CD14-positive monocyte (primary cell): ENCODE data around the gene SCFD1. TPM values are rescaled to one million over a fixed set of nuclear protein-coding genes. Genes with fewer than 3 reads are reported as not detected.

Source experiments
- DNase-seq, 3 donors: peaks; one replicate each; pipeline ENCODE4 v3.0.0-alpha.2; 2011 to 2022
- H2AFZ ChIP-seq: 2 replicates; pipeline ENCODE4 v1.6.0; 2012; ENCODE audit warnings: mild to moderate bottlenecking, low read depth, low read length, inconsistent platforms; ENCODE audit not compliant: insufficient read depth, poor library complexity, severe bottlenecking
- H3K27ac ChIP-seq, 2 donors: 1 replicate in 1 of 2; 2 replicates in 1 of 2; pipeline ENCODE4 v1.5.1; 2012 to 2013; ENCODE audit warnings: low read length in 2 of 2, control low read depth in 1 of 2, inconsistent platforms in 1 of 2, low read depth in 1 of 2, mild to moderate bottlenecking in 1 of 2
- H3K27me3 ChIP-seq, 2 donors: one replicate each; pipeline versions ENCODE4 v1.6.0 to v1.6.1; 2011 to 2013; ENCODE audit warnings: low read length in 2 of 2; ENCODE audit not compliant: control insufficient read depth in 2 of 2, insufficient read depth in 2 of 2
- H3K36me3 ChIP-seq, 2 donors: replicated peaks in 1 of 2; 1 replicate in 1 of 2; 2 replicates in 1 of 2; pipeline versions ENCODE4 v1.5.1 to v1.6.1; 2012 to 2013; ENCODE audit warnings: low read length in 2 of 2, control low read depth in 1 of 2, inconsistent platforms in 1 of 2, mild to moderate bottlenecking in 1 of 2; ENCODE audit not compliant: insufficient read depth in 2 of 2, control insufficient read depth in 1 of 2
- H3K4me1 ChIP-seq, 2 donors: 1 replicate in 1 of 2; 2 replicates in 1 of 2; pipeline versions ENCODE4 v1.5.1 to v1.6.1; 2012 to 2013; ENCODE audit warnings: low read length in 2 of 2, control low read depth in 1 of 2, inconsistent platforms in 1 of 2, mild to moderate bottlenecking in 1 of 2, moderate library complexity in 1 of 2; ENCODE audit not compliant: insufficient read depth in 2 of 2, control insufficient read depth in 1 of 2
- H3K4me2 ChIP-seq: replicated peaks from 2 replicates; pipeline ENCODE3; 2012; ENCODE audit warnings: low read length, moderate library complexity, mild to moderate bottlenecking; ENCODE audit not compliant: poor library complexity, severe bottlenecking; ENCODE audit errors: extremely low read depth
- H3K4me3 ChIP-seq, 3 experiments: fragments of 200-600 bp in 1 of 3; sonication (generic) in 1 of 3; replicated peaks in 1 of 3; 1 replicate in 2 of 3; 2 replicates in 1 of 3; pipeline ENCODE4 v1.5.1; 2011 to 2013; ENCODE audit warnings: low read length in 3 of 3, mild to moderate bottlenecking in 3 of 3, control low read depth in 2 of 3, low read depth in 2 of 3, inconsistent platforms in 1 of 3, moderate library complexity in 1 of 3
- H3K79me2 ChIP-seq: 2 replicates; pipeline ENCODE4 v1.6.0; 2012; ENCODE audit warnings: mild to moderate bottlenecking, control low read depth, inconsistent platforms, low read length, moderate library complexity; ENCODE audit not compliant: insufficient read depth
- H3K9ac ChIP-seq: 2 replicates; pipeline ENCODE4 v1.6.0; 2017; ENCODE audit warnings: low read length, mild to moderate bottlenecking; ENCODE audit not compliant: insufficient read depth, poor library complexity, severe bottlenecking
- H3K9me3 ChIP-seq, 2 donors: replicated peaks in 1 of 2; 1 replicate in 1 of 2; 2 replicates in 1 of 2; pipeline versions ENCODE4 v1.5.1 to v1.6.1; 2012 to 2013; ENCODE audit warnings: low read length in 2 of 2, control low read depth in 1 of 2; ENCODE audit not compliant: control insufficient read depth in 1 of 2, insufficient read depth in 1 of 2
- H4K20me1 ChIP-seq: 2 replicates; pipeline ENCODE4 v1.6.0; 2012; ENCODE audit warnings: mild to moderate bottlenecking, low read length, control low read depth, moderate library complexity; ENCODE audit not compliant: insufficient read depth
- H3K27ac Mint-ChIP-seq, 7 donors: one replicate each; pipeline ENCODE4 v1.8.0; 2020; ENCODE audit warnings: mild to moderate bottlenecking in 7 of 7, mixed read lengths in 7 of 7, moderate library complexity in 6 of 7, inconsistent platforms in 2 of 7
- H3K27me3 Mint-ChIP-seq, 3 donors: one replicate each; pipeline ENCODE4 v1.8.0; 2021 to 2022; ENCODE audit warnings: low read depth in 3 of 3, mild to moderate bottlenecking in 3 of 3, mixed read lengths in 3 of 3, moderate library complexity in 3 of 3, inconsistent platforms in 1 of 3
- H3K36me3 Mint-ChIP-seq, 2 donors: one replicate each; pipeline ENCODE4 v1.8.0; 2020; ENCODE audit warnings: mixed read lengths in 2 of 2, inconsistent platforms in 1 of 2, mild to moderate bottlenecking in 1 of 2
- H3K4me1 Mint-ChIP-seq: one replicate; pipeline ENCODE4 v1.8.0; 2020; ENCODE audit warnings: mild to moderate bottlenecking, mixed read lengths
- H3K4me3 Mint-ChIP-seq, 2 donors: one replicate each; pipeline ENCODE4 v1.8.0; 2020; ENCODE audit warnings: mild to moderate bottlenecking in 2 of 2, mixed read lengths in 2 of 2, moderate library complexity in 1 of 2
- H3K9me3 Mint-ChIP-seq, 7 donors: one replicate each; pipeline ENCODE4 v1.8.0; 2020 to 2022; ENCODE audit warnings: mixed read lengths in 7 of 7, mild to moderate bottlenecking in 6 of 7, moderate library complexity in 6 of 7, inconsistent platforms in 2 of 7
- WGBS: methylation state at CpG from one replicate; pipeline ENCODE4 v1.1.5; 2013; ENCODE audit warnings: missing lambda C conversion rate; ENCODE audit not compliant: insufficient coverage; 5-methylcytosine and 5-hydroxymethylcytosine counted together
- intact Hi-C, 2 donors: fragments of 100-400 bp; cut with micrococcal nuclease; formaldehyde crosslinking; loops; one replicate each; pipeline versions ENCODE4 v1.15.0 to v1.15.1; 2023
- polyA plus RNA-seq, 3 donors: library from polyadenylated mRNA; depleted of rRNA in 1 of 3; unstranded in 2 of 3; stranded (reverse) in 1 of 3; fragments of 300-500 nt in 2 of 3; fragments of >200 nt in 1 of 3; fragmentation: Illumina TruSeq in 2 of 3; gene quantifications; 1 replicate in 2 of 3; 2 replicates in 1 of 3; pipeline ENCODE4 v1.2.3, GENCODE V29; 2012 to 2021
- TF ChIP-seq, protein P1 (sequence below): fragments of 200-600 bp; IDR thresholded peaks from one replicate; pipeline ENCODE4 v1.8.0; 2022; ENCODE audit warnings: antibody characterized with exemption, mild to moderate bottlenecking

SCFD1 gene
- polyA plus RNA-seq, 3 donors: 33.1 to 64.1 (median 44.9) TPM

- Histone ChIP-seq H4K20me1 (no peaks in the 10 kb centered on the region), H3K36me3 (no peaks in the 10 kb centered on the region), H3K27ac (no peak overlapping the region), H2AFZ (no peak overlapping the region), H3K79me2 (no peaks in the 10 kb centered on the region), H3K4me2 (no peak overlapping the region), H3K4me1 (no peaks in the 10 kb centered on the region), H3K4me3 (no peak overlapping the region), H3K9ac (no peak overlapping the region), H3K9me3 (no peaks in the 10 kb centered on the region), H3K27me3 (no peaks in the 10 kb centered on the region)
- TF ChIP-seq, protein P1, sequence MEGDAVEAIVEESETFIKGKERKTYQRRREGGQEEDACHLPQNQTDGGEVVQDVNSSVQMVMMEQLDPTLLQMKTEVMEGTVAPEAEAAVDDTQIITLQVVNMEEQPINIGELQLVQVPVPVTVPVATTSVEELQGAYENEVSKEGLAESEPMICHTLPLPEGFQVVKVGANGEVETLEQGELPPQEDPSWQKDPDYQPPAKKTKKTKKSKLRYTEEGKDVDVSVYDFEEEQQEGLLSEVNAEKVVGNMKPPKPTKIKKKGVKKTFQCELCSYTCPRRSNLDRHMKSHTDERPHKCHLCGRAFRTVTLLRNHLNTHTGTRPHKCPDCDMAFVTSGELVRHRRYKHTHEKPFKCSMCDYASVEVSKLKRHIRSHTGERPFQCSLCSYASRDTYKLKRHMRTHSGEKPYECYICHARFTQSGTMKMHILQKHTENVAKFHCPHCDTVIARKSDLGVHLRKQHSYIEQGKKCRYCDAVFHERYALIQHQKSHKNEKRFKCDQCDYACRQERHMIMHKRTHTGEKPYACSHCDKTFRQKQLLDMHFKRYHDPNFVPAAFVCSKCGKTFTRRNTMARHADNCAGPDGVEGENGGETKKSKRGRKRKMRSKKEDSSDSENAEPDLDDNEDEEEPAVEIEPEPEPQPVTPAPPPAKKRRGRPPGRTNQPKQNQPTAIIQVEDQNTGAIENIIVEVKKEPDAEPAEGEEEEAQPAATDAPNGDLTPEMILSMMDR: no peak
- DNase-seq: no peak
- peaks cover 0 to 2% (median 0%) of the 10 kb centered on the region in 7 donors for H3K9me3 Mint-ChIP-seq
- H3K36me3 Mint-ChIP-seq: no peaks in the 10 kb centered on the region
- H3K27ac Mint-ChIP-seq: no peak overlapping the region
- intact Hi-C loops: no loop called here
- peaks cover 2% of the 10 kb centered on the region for H3K4me1 Mint-ChIP-seq
- WGBS: 94% methylated on average over 2 of the region's 4 CpGs
- H3K4me3 Mint-ChIP-seq: no peak overlapping the region
- H3K27me3 Mint-ChIP-seq: peaks cover 0 to 7% (median 3%) of the 10 kb centered on the region in 3 donors
Observed at GRCh38 chr14:30753452-30753851, 131.3 kb downstream of the SCFD1 start.

DNA sequence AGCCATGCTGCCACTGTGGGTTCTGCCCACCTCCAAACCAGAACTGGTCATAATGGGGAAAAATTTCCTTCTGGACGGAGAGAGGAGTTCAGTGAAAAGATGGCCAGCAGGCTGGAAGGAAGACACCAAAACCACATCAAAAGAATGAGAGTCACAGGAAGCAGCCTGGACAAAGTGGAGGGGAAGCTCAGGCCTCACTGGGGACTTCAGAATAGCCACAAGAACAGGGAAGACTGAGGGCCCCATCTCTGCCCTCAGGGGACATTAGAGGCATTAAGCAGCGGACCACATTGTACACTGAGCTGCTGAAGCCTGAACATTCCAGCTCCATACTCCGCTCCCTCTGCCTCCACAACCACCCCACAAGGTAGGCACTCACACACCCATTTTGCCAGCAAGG, 132.7 kb downstream of the SCFD1 start:
- Mint-ChIP-seq H3K36me3 (no peaks in the 10 kb centered on the region), H3K9me3 (peaks cover 0 to 2% (median 0%) of the 10 kb centered on the region in 7 donors), H3K27ac (no peak overlapping the region), H3K4me3 (no peak overlapping the region), H3K27me3 (peaks cover 0 to 5% (median 3%) of the 10 kb centered on the region in 3 donors), H3K4me1 (peaks cover 2% of the 10 kb centered on the region)
- intact Hi-C loops: no loop called here
- no peaks in the 10 kb centered on the region for H3K9me3 ChIP-seq
- no peak overlapping the region for H2AFZ ChIP-seq
- H3K27me3 ChIP-seq: no peaks in the 10 kb centered on the region
- WGBS: 80% methylated on average over 1 of the region's 3 CpGs
- H3K27ac ChIP-seq: no peak overlapping the region
- H4K20me1 ChIP-seq: no peaks in the 10 kb centered on the region
- no peaks in the 10 kb centered on the region for H3K79me2 ChIP-seq
- no peak for DNase-seq
- no peak overlapping the region for H3K4me3 ChIP-seq
- no peak overlapping the region for H3K9ac ChIP-seq
- H3K36me3 ChIP-seq: no peaks in the 10 kb centered on the region
- no peaks in the 10 kb centered on the region for H3K4me1 ChIP-seq
- TF ChIP-seq, protein P1: no peak
- H3K4me2 ChIP-seq: no peak overlapping the region
